Left lung (tissue), 10 donors: ENCODE results near the gene RPE. TPM values are rescaled to one million over a fixed set of nuclear protein-coding genes. Genes with fewer than 3 reads are reported as not detected.

Experiments used
- ATAC-seq: fragments of 200-7000 bp; cut with Tn5 transposase; one replicate; pipeline ENCODE4 v1.9.1; 2020; ENCODE audit warnings: moderate library complexity
- DNase-seq, 4 donors: peaks; one replicate each; pipeline ENCODE4 v3.0.0-alpha.2; 2013 to 2020
- H3K27ac ChIP-seq, 2 donors: fragments of 200-600 bp; sonication (generic) in 1 of 2; one replicate each; pipeline versions ENCODE4 v1.5.0 to v1.8.0; 2020 to 2021
- H3K27me3 ChIP-seq, 2 donors: fragments of 200-600 bp; sonication (generic) in 1 of 2; one replicate each; pipeline versions ENCODE4 v1.5.0 to v1.8.0; 2020 to 2021
- H3K36me3 ChIP-seq, 2 donors: fragments of 200-600 bp; sonication (generic) in 1 of 2; one replicate each; pipeline versions ENCODE4 v1.5.0 to v1.8.0; 2020 to 2021
- H3K4me1 ChIP-seq, 2 donors: fragments of 200-600 bp; one replicate each; pipeline ENCODE4 v1.8.0; 2021
- H3K4me3 ChIP-seq, 2 donors: fragments of 200-600 bp; sonication (generic) in 1 of 2; one replicate each; pipeline versions ENCODE4 v1.5.0 to v1.8.0; 2020 to 2021; ENCODE audit warnings: mild to moderate bottlenecking in 1 of 2
- H3K9me3 ChIP-seq, 2 donors: fragments of 200-600 bp; sonication (generic) in 1 of 2; one replicate each; pipeline versions ENCODE4 v1.5.0 to v1.8.0; 2020 to 2021
- CTCF ChIP-seq, 2 donors: fragments of 200-600 bp; sonication (generic) in 1 of 2; IDR thresholded peaks; one replicate each; pipeline versions ENCODE4 v1.5.0 to v1.8.0; 2021; ENCODE audit warnings: antibody characterized with exemption in 2 of 2
- intact Hi-C, 2 donors: fragments of 100-400 bp; cut with DNase I; formaldehyde crosslinking; loops; one replicate each; pipeline versions ENCODE4 v1.11.2 to v1.14.2; 2022
- polyA plus RNA-seq, 6 donors: library from polyadenylated mRNA; unstranded; fragments of 120-200 nt; gene quantifications; one replicate each; pipeline ENCODE4 v1.2.1, GENCODE V29; 2013; ENCODE audit not compliant: insufficient read length in 6 of 6
- total RNA-seq, 2 donors: library from RNA; stranded (reverse); fragmentation: NEBNext Ultra II Directional; extraction: Animal tissue kit (Norgen Biotek cat#: 25700); gene quantifications; one replicate each; pipeline ENCODE4 v1.2.1, GENCODE V29; 2021
- donor health status: DM: no; HTN: yes; CAD: no.
- donor health status: DM: no; HTN: no; CAD: no.

Gene RPE
- total and polyA plus RNA-seq, 8 donors: 48.0 to 65.9 (median 53.6) TPM

GRCh38 chr2:209998596-209998995, 3.8 kb upstream of the RPE start:
- intact Hi-C loops: no loop called here
- H3K27me3 ChIP-seq: no peaks in the 10 kb centered on the region
- peaks cover 5 to 12% of the 10 kb centered on the region in 2 donors for H3K4me1 ChIP-seq
- no peak for TF ChIP-seq CTCF (IDR thresholded peaks at IDR 0.05)
- H3K36me3 ChIP-seq: no peaks in the 10 kb centered on the region
- no peak overlapping the region for H3K27ac ChIP-seq
- no peaks in the 10 kb centered on the region for H3K9me3 ChIP-seq
- ATAC-seq: no peak
- no peak for DNase-seq
- H3K4me3 ChIP-seq: no peak overlapping the region

GRCh38 chr2:210000464-210001324, 1.7 kb upstream of the RPE start:
- ATAC-seq: no peak
- Histone ChIP-seq H3K4me3 (no peak overlapping the region), H3K36me3 (no peaks in the 10 kb centered on the region), H3K9me3 (no peaks in the 10 kb centered on the region), H3K4me1 (peaks cover 12 to 33% of the 10 kb centered on the region in 2 donors), H3K27me3 (no peaks in the 10 kb centered on the region), H3K27ac (no peak overlapping the region)
- peak in 1 of 4 donors; percentile 76 for DNase-seq
- no peak for TF ChIP-seq CTCF (IDR thresholded peaks at IDR 0.05)
- intact Hi-C loops: no loop called here

- peak overlapping the region; percentile 85 to 96 for H3K4me3 ChIP-seq
- ATAC-seq: no peak
These were observed 921 bp downstream of the RPE start for GRCh38 chr2:210003359-210003758.

GRCh38 chr2:210004881-210005280, 2.4 kb downstream of the RPE start:
- ATAC-seq: no peak
- Histone ChIP-seq H3K9me3 (no peaks in the 10 kb centered on the region), H3K27ac (peak overlapping the region in 1 of 2 donors; percentile 15), H3K27me3 (no peaks in the 10 kb centered on the region), H3K4me1 (peaks cover 12 to 48% of the 10 kb centered on the region in 2 donors), H3K36me3 (peaks cover 0 to 15% of the 10 kb centered on the region in 2 donors), H3K4me3 (no peak overlapping the region)
- intact Hi-C loops: no loop called here
- DNase-seq: no peak
- TF ChIP-seq CTCF (IDR thresholded peaks at IDR 0.05): no peak

More at GRCh38 chr2:210003359-210003758, 921 bp downstream of the RPE start:
- Histone ChIP-seq H3K27me3 (no peaks in the 10 kb centered on the region), H3K9me3 (no peaks in the 10 kb centered on the region), H3K4me1 (peaks cover 12 to 48% of the 10 kb centered on the region in 2 donors), H3K36me3 (peaks cover 0 to 2% of the 10 kb centered on the region in 2 donors), H3K27ac (peak overlapping the region in 1 of 2 donors; percentile 92)
- no peak for TF ChIP-seq CTCF (IDR thresholded peaks at IDR 0.05)
- DNase-seq: no peak
- intact Hi-C loops: no loop called here

GRCh38 chr2:210007895-210008294, 5.5 kb downstream of the RPE start:
- H3K4me1 ChIP-seq: peaks cover 10 to 43% of the 10 kb centered on the region in 2 donors
- ATAC-seq: peak; percentile 66

More at GRCh38 chr2:210007895-210008294, 5.5 kb downstream of the RPE start:
- Histone ChIP-seq H3K27me3 (no peaks in the 10 kb centered on the region), H3K9me3 (no peaks in the 10 kb centered on the region), H3K36me3 (peaks cover 0 to 41% of the 10 kb centered on the region in 2 donors), H3K27ac (no peak overlapping the region), H3K4me3 (no peak overlapping the region)
- intact Hi-C loops: no loop called here
- TF ChIP-seq CTCF (IDR thresholded peaks at IDR 0.05): no peak
- peak in 1 of 4 donors; percentile 50 for DNase-seq
